DMS 273 (cell line): ENCODE results near the gene RDH5.
"Not testable (repeated sequence)": the region's sequence is repeated elsewhere in the genome, so short reads cannot be mapped to it uniquely, and the experiment has no call there.

Experiments
- DNase-seq: peaks from one replicate; lab custom pipeline; 2025; ENCODE audit not compliant: unreplicated experiment; lab: John Stamatoyannopoulos, UW

RDH5 gene

DNA sequence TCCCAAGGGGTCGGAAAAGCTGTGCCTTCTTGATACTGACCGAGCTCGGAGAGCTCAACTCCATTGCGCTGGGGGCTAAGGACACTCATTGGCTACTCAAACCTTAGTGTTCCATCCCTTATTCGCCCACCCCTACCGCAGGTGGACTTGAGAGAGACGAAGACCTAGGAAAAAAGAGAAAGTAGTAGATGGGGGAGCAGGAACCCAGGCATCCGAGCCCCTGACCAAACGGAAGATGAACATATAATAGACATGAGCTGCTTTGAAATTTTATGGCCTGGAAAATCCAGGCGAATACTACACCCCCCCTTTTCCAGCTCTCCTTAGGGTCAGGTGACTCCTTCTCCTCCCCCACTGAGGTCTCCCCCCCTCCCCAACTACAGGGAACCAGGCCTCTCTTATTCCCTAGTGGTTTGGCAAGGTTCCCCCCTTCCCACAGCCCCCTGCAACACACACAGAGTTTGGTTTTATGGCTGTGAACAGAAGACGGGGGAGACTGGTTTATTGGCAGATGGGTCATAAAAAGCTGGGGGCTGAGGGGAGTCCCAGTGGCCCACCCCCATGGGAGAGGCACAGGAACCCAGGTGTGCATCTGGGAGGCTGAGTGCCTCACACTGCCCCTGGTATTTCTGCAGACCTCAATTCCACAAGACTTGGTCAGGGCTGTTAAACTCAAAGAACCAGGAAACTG, 24.3 kb downstream of the RDH5 start:
- peak; percentile 18 for DNase-seq

DNA sequence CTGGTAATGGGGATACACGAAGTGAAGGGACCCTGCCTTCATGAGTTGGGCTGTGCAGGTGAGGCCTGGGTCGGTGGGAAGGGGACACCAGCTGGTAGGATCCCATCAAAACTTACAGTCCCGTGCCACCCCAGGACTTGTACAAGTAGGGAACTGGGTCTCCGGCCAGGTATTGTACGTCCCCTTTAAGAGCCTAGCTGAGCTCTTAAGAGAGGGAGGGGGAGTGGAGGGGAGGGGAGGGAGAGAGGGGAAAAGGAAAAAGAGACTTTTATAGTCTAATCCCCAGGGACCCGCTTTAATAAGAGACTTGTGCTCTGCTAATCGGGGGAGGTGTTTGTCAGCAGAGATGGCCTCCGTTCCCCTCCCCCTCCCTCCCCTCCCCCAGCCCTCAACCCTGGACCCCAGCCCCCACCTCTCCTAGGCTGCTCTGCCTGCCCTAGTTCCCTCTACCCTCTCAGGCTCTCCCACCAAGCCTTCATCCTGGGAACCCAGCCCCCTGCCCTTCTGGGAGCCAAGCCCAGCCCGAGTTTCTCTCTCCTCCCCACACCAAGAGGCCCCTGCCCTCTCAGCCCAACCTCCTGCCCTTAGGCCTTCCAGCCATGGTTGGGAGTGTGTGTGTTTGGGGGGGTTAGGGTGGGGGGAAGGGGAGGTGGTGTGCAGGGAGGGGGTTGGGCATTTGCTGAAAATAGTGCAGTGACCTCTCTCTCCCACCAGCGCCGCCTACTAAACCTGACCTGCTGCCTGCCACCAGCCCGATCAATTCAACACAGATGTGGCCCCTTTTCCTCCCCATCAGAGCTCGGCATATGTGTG, 25.4 kb downstream of the RDH5 start:
- peak; percentile 59 for DNase-seq

DNA sequence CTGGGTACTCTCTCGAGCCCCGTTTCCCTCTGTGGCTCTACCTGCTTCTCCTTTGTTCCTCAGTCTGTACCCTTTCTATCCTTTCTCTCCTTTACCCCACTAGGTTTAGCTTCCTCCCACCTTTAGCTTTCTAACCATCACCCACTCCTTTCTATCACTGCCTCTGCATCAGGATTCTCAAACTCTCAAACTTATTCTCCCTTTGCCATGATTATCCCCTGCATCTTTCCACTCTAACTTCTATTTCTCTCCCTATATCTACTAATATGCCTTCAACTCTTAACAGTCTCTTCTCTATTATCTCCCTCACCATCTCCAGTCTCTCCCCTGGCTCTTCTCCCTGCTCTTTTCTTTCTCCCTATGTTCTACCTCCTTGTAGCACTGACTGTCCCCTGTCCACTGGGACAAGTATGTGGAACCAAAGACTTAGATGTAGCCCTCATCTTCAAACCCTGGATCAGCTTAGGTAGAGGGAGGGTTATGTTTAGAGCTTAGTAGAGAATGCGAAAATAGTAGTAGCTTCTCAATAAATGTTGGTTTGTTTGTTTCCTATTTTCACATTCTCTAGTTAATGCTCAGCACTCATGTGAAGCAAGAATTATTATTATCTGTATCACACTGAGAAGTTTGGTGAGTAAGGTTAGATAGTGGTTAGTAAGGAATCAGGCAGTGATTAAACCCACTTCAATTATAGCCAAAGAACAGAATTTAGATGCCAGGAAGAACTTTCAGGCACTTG, 26.1 kb downstream of the RDH5 start:
- DNase-seq = no peak

DNA sequence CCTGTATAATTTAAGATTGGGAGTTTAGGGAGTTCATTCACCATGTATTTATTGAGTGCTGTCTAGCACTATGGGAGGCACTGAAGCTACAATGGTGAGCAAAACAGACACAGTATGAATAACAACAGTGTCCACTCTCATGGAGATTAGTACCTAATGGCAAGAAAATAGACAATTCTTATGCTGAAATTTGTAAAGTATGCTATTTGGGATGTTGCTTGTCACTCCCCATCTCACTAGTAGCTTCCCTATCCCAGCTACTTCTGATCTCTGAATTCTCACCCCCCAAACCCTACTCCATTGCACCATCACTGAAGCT, 26.7 kb downstream of the RDH5 start:
- DNase-seq = no peak

DNA sequence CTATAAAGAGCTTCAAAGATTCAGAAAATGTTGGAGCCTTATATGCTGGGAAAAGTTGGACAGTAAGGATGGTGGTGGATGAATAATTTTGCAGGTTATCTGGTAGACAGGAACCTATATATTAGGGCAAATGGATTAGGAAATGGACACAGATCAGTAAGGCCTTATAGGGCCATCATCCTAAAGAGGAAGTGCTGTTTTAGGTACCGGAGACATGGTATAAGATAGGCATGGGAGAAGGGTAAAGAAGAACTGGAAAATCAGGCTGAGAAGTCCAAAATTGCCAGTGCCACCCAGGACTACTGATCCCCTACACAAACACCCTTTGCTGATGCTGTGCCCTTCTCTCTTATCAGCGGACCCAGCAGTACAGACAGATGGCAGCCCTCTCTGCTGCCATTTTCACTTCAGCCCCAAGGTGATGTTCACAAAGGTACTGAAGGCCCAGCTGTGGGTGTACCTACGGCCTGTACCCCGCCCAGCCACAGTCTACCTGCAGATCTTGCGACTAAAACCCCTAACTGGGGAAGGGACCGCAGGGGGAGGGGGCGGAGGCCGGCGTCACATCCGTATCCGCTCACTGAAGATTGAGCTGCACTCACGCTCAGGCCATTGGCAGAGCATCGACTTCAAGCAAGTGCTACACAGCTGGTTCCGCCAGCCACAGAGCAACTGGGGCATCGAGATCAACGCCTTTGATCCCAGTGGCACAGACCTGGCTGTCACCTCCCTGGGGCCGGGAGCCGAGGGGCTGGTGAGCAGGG, 28.2 kb downstream of the RDH5 start:
- DNase-seq = no peak

DNA sequence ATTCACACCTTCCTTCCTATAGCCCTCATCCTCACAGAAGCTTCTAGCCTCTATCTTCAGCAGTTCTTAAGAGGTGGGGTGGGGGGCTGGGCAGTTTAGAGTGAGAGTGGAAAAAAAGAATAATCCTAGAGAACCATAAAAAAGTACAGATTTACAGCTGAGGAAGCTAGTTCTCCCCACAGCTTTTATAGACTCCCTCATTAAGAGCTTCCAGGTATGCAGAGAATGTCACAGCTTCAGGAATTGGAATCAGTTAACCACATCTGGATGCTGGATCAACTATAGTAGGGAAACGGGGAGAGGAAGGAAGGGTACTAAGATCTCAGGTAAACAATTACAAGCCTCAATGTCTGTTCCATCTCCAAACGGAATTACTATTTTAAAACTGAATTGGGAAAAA, 35.1 kb downstream of the RDH5 start:
- no peak for DNase-seq

DNA sequence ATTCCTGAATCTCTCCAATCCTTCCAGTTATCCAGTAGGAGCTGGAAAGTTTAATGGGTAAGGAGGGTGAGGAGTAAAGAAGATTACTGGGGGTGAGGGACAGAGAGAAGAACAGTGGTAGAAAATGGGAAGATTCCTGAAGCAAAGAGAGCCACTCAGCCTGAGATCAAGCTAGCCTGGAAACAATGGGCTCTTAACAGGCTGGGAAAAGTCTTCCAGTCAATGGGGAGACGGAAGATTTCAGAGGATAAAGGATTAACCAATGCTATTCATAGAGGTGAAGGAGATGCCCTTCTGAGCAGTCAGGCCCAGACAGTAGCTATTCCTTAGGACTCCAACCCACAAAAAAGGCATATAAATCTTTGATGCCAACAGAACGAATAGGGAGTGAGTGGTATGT, 37.5 kb downstream of the RDH5 start:
- DNase-seq = no peak

DNA sequence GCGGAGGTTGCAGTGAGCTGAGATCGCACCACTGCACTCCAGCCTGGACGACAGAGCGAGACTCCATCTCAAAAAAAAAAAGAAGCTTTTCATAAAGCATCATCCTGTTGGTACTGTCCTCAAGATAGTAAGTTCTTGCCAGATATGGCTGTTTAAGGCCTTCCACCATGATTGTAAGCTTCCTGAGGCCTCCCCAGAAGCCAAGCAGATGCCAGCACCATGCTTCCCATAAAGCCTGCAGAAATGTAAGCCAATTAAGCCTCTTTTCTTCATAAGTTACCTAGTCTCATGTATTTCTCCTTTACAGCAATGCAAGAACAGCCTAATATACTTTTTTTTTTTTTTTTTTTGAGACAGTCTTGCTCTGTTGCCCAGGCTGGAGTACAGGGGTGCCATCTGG, 38.4 kb downstream of the RDH5 start:
- not testable (repeated sequence) for DNase-seq

DNA sequence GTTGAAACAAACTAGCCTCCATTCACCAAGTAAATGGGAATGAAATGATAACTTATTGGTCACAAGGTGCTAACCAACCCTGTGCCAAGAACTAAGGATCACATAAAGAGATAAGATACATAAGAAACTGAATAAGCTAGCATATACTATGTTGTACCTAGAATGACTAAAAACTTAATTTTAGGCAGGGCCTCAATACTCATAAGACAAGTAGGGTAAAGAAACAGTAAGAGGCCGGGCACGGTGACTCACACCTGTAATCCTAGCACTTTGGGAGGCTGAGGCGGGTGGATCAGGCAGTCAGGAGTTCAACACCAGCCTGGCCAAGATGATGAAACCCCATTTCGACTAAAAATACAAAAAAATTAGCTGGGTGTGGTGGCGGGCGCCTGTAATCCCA, 40.5 kb downstream of the RDH5 start:
- no peak for DNase-seq

DNA sequence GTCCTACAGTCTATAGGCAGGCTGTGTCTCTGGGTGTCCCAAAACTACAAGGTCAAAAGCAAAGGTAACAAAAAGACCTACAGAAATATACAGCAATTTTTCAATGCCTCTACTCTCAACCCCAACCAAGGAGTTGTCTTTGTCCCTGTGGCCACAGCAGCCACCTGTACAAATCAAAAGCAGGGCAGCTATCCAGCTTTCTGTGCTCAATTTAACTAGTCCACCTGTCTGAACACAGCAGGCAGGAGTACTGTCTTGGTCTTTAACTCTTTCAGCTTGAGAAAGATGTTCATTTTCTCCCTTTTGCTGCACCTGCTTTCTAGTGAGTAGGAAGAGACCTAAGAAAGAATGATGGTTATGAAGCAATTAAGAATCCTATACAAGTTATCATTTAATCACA, 42.5 kb downstream of the RDH5 start:
- no peak for DNase-seq

DNA sequence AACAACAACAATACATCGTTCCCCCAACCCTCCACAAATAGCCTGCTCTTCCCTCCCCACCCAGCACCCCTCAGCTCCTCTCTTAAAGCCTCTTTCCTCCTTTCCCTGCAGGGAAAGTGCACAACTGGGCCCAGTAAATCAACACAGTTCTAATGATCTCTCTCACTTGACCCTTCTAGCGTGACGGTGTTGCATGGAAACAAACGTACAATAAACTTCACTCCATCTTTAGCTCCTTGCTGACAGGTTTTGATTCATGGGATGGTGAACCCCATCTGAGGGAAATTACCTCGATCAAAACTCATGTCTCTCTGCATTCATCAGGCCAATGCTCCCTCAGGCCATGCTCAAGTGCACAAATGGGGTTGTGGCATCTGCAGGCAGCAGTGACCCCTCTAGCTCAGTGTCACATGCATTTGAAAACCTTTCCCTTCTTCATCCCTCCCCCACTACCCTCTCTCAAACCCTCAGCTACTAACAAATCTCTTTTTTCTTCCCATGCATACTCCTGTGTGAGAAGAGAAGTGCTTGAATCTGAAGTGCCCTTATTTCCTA, 45.6 kb downstream of the RDH5 start:
- DNase-seq = no peak

DNA sequence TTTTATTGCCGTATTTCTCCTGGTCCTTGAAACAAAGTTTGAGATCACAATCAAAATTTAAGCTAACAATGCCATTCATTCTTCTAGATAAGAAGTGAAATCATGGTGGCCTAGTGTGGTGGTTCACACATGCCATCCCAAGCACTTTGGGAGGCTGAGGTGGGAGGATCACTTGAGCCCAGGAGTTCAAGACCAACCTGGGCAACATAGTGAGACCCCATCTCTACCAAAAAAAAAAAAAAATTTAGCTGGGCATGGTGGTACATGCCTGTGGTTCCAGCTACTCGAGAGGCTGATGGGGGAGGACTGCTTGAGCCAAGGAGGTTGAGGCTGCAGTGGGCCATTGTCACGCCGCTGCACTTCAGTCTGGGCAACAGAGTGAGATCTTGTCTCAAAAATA, 47.0 kb downstream of the RDH5 start:
- no peak for DNase-seq

DNA sequence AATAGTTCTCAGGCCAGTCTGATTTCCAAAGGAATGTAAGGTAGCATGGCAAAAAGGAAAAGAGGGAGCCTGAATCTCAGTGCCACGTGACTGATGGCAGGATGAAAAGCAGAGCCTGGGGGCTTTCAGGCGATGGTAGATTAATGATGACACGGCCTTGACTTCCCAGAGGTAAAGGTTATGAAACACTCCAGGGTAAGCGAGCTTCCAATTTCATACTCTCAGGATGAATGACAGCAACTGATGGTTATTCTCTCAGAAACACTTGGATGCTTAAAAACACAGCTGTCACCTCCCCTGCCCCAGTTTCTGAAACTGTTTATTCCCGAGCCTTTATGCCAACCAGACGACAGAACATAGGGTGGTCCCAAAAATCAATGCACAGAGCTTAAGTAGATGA, 51.5 kb downstream of the RDH5 start:
- no peak for DNase-seq
